OCI-LY7 (cell line): ENCODE results near the gene TMEM176A. TPM values are rescaled to one million over a fixed set of nuclear protein-coding genes. Genes with fewer than 3 reads are reported as not detected.

Experiments used
- BruUV-seq: library from RNA; stranded (reverse); fragments of 400-500 nt; replicated peaks from 2 replicates; lab custom pipeline; 2021; lab: Mats Ljungman, UMichigan
- CTCF ChIA-PET: fragments of 300-600 bp; sonication (Branson Sonifier 250); formaldehyde crosslinking; loops from one replicate; lab custom pipeline; 2022; ENCODE audit warnings: antibody characterized with exemption; ENCODE audit not compliant: unreplicated experiment; lab: Charles Lee
- POLR2A ChIA-PET: fragments of 300-600 bp; sonication (Branson Sonifier 250); formaldehyde crosslinking; loops from one replicate; lab custom pipeline; 2022; ENCODE audit warnings: antibody characterized with exemption; lab: Charles Lee
- DNase-seq: peaks from one replicate; pipeline ENCODE4 v3.0.0-alpha.2; 2015; ENCODE audit warnings: low spot score
- H2AFZ ChIP-seq: fragments of 200-600 bp; sonication (generic), shearing (Covaris generic); 2 replicates; pipeline ENCODE4 v1.6.1; 2014; ENCODE audit warnings: mild to moderate bottlenecking, antibody characterized with exemption, low read length, moderate library complexity
- H3K27ac ChIP-seq: fragments of 200-600 bp; sonication (generic); 2 replicates; pipeline ENCODE4 v1.5.1; 2014; ENCODE audit warnings: mixed run types, low read depth, mild to moderate bottlenecking, moderate library complexity, low read length, inconsistent platforms; ENCODE audit not compliant: poor library complexity, severe bottlenecking
- H3K36me3 ChIP-seq: fragments of 200-600 bp; sonication (generic); 2 replicates; pipeline ENCODE4 v1.6.1; 2014; ENCODE audit warnings: mild to moderate bottlenecking, antibody characterized with exemption, low read length, moderate library complexity, mixed read lengths; ENCODE audit not compliant: insufficient read depth
- H3K4me1 ChIP-seq: fragments of 200-600 bp; sonication (generic); 2 replicates; pipeline ENCODE4 v1.5.1; 2014; ENCODE audit warnings: mild to moderate bottlenecking, low read length; ENCODE audit not compliant: insufficient read depth, poor library complexity, severe bottlenecking
- H3K4me2 ChIP-seq: fragments of 200-600 bp; sonication (generic); 2 replicates; pipeline ENCODE4 v1.6.1; 2014; ENCODE audit warnings: mild to moderate bottlenecking, low read length
- H3K4me3 ChIP-seq: fragments of 200-600 bp; sonication (generic); 2 replicates; pipeline ENCODE4 v1.5.1; 2014; ENCODE audit warnings: mild to moderate bottlenecking, low read depth, low read length; ENCODE audit not compliant: poor library complexity, severe bottlenecking
- H3K79me2 ChIP-seq: fragments of 200-600 bp; sonication (generic); 2 replicates; pipeline ENCODE4 v1.6.1; 2016; ENCODE audit warnings: low read depth, mild to moderate bottlenecking, low read length, moderate library complexity, mixed read lengths; ENCODE audit not compliant: insufficient read depth
- H3K9me2 ChIP-seq: fragments of 200-600 bp; sonication (generic); 2 replicates; pipeline ENCODE4 v1.6.1; 2016; ENCODE audit warnings: mild to moderate bottlenecking, low read length, mixed read lengths; ENCODE audit not compliant: insufficient read depth
- H3K9me3 ChIP-seq: fragments of 200-600 bp; sonication (generic); 2 replicates; pipeline ENCODE4 v1.6.1; 2014; ENCODE audit warnings: mild to moderate bottlenecking, mixed run types, low read length, mixed read lengths
- H4K20me1 ChIP-seq: fragments of 200-600 bp; sonication (generic); 2 replicates; pipeline ENCODE4 v1.6.1; 2014; ENCODE audit warnings: mild to moderate bottlenecking, antibody characterized with exemption, low read length, moderate library complexity, mixed read lengths; ENCODE audit not compliant: insufficient read depth
- EZH2phosphoT487 ChIP-seq: fragments of 200-600 bp; sonication (generic); IDR thresholded peaks from 2 replicates; pipeline ENCODE4 v1.6.1; 2018; ENCODE audit warnings: low read depth, borderline replicate concordance, mild to moderate bottlenecking, mixed run types, antibody characterized with exemption, low read length, moderate library complexity, mixed read lengths
- intact Hi-C: fragments of 100-400 bp; cut with micrococcal nuclease; formaldehyde crosslinking; loops from one replicate; pipeline ENCODE4 v1.10.0; 2022; ENCODE audit not compliant: unreplicated experiment
- total RNA-seq, 2 experiments: library from RNA; depleted of rRNA in 1 of 2; stranded (reverse); fragments of >200 nt in 1 of 2; shearing (Covaris generic) in 1 of 2; gene quantifications; 2 replicates each; pipeline ENCODE4 v1.2.3, GENCODE V29; 2014 to 2022
- TF ChIP-seq, protein P1 (sequence below): fragments of 200-600 bp; sonication (generic); conservative IDR thresholded peaks from 2 replicates; pipeline ENCODE4 v1.5.1; 2014; ENCODE audit warnings: mild to moderate bottlenecking, antibody characterized with exemption, low read length, moderate library complexity, mixed read lengths

TMEM176A gene
- total RNA-seq, 2 experiments from 2014 or later, result not detected

DNA sequence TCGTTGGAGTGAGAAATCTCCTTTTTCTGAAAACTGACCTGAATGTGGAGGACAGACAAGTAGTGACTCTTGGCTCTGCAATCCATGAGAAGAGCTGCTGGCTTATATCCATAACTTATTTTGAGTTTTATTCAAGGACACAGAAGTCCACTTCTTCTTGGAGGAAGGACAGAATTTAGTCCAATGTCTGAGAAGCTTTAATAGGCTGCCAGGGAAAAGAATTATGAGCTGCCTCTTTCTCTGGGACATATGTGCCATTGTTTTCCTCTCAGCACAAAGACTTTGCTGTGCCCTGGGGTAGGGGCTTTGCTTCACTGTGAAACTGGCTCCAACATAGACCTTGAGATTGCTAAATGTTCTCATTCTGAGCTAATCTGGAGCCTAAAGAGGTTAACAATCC is 31.3 kb downstream of the TMEM176A start:
- no peaks in the 10 kb centered on the region for H3K9me2 ChIP-seq
- no peak overlapping the region for H3K4me3 ChIP-seq
- no peak overlapping the region for H2AFZ ChIP-seq
- ChIA-PET CTCF (no interaction called here), POLR2A (interaction anchor here (0.7 kb wide), 1 partner anchor 594 kb away, joined by 4 read pairs; no protein-coding TSS in a partner anchor)
- no peak for DNase-seq
- no peaks in the 10 kb centered on the region for H3K79me2 ChIP-seq
- intact Hi-C loops, result no loop called here
- BruUV-seq, result no TSS peak
- TF ChIP-seq EZH2phosphoT487, result no peak
- TF ChIP-seq, protein P1, sequence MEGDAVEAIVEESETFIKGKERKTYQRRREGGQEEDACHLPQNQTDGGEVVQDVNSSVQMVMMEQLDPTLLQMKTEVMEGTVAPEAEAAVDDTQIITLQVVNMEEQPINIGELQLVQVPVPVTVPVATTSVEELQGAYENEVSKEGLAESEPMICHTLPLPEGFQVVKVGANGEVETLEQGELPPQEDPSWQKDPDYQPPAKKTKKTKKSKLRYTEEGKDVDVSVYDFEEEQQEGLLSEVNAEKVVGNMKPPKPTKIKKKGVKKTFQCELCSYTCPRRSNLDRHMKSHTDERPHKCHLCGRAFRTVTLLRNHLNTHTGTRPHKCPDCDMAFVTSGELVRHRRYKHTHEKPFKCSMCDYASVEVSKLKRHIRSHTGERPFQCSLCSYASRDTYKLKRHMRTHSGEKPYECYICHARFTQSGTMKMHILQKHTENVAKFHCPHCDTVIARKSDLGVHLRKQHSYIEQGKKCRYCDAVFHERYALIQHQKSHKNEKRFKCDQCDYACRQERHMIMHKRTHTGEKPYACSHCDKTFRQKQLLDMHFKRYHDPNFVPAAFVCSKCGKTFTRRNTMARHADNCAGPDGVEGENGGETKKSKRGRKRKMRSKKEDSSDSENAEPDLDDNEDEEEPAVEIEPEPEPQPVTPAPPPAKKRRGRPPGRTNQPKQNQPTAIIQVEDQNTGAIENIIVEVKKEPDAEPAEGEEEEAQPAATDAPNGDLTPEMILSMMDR, result no peak
- no peaks in the 10 kb centered on the region for H3K4me1 ChIP-seq
- H3K4me2 ChIP-seq, result no peak overlapping the region
- no peak overlapping the region for H3K27ac ChIP-seq
- H4K20me1 ChIP-seq, result no peaks in the 10 kb centered on the region
- no peaks in the 10 kb centered on the region for H3K9me3 ChIP-seq
- no peaks in the 10 kb centered on the region for H3K36me3 ChIP-seq

DNA sequence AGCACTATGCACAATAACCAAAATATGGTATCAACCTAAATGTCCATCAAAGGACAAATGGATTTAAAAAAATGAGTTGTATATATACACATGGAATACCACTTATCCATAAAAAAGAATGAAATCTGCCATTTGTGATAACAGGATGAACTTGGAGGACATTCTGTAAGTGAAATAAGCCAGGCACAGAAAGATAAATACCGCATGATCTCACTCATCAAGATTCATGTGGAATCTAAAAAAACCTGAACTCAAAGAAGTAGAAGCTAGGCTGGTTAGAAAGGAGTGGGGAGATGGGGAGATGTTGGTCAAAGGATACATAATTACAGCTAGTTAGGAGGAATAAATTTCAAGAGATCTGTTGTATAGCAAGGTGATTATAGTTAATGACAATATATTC is 34.5 kb downstream of the TMEM176A start:
- ChIA-PET POLR2A (interaction anchor here (0.6 to 0.7 kb wide), 2 partner anchors 308 to 1663 kb away, joined by 3 read pairs; no protein-coding TSS in a partner anchor), CTCF (no interaction called here)
- Histone ChIP-seq H3K4me3 (no peak overlapping the region), H3K9me2 (no peaks in the 10 kb centered on the region), H3K4me2 (no peak overlapping the region), H3K36me3 (no peaks in the 10 kb centered on the region), H3K27ac (no peak overlapping the region), H4K20me1 (no peaks in the 10 kb centered on the region), H3K79me2 (no peaks in the 10 kb centered on the region), H3K9me3 (no peaks in the 10 kb centered on the region), H3K4me1 (no peaks in the 10 kb centered on the region), H2AFZ (no peak overlapping the region)
- TF ChIP-seq, protein P1, result no peak
- TF ChIP-seq EZH2phosphoT487, result no peak
- intact Hi-C loops, result no loop called here
- DNase-seq, result no peak
- no TSS peak for BruUV-seq

DNA sequence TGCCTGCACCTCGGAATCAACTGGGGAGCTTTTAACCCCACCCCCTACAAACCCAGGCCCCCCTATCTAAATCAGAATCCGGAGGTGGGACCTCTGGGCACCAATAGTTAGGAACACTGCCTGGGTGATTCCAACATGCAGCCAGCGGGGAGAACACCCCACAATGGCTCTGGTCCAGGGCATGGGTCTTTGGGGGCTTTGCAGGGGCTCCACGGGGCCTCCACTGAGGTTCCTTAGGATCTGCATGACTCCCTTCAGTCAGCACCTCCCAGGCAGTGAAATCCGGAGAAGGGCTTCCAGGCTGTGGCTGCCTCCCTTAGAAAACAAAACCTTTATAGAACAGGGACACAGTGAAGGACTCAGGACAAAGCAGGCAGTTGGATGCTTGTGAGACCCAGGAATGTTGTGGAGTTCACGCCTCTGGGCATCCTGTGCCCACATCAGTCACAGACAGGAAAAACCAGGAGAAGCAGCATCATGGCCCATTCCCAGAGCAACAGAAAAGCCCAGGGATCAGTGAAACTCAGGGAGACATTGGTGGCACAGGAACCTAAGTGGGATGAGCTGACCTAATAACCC is 35.2 kb downstream of the TMEM176A start:
- Histone ChIP-seq H3K4me3 (no peak overlapping the region), H3K4me2 (no peak overlapping the region), H3K27ac (no peak overlapping the region), H4K20me1 (no peaks in the 10 kb centered on the region), H3K36me3 (no peaks in the 10 kb centered on the region), H3K4me1 (no peaks in the 10 kb centered on the region), H2AFZ (no peak overlapping the region), H3K9me2 (no peaks in the 10 kb centered on the region), H3K79me2 (no peaks in the 10 kb centered on the region), H3K9me3 (no peaks in the 10 kb centered on the region)
- ChIA-PET POLR2A (interaction anchor here (0.6 kb wide), 1 partner anchor 309 kb away, joined by 3 read pairs; no protein-coding TSS in a partner anchor), CTCF (no interaction called here)
- no peak for DNase-seq
- intact Hi-C loops, result no loop called here
- TF ChIP-seq EZH2phosphoT487, result no peak
- TF ChIP-seq, protein P1, result no peak
- BruUV-seq, result no TSS peak
